GM13977 (cell line): Measurements from ENCODE around the gene FGD3.

ENCODE experiments used
- DNase-seq: peaks from one replicate; pipeline ENCODE4 v3.0.0; 2012; ENCODE audit warnings: low spot score
- CTCF ChIP-seq: IDR thresholded peaks from 2 replicates; pipeline ENCODE4 v1.5.1; 2012; ENCODE audit warnings: mild to moderate bottlenecking, control low read depth; ENCODE audit not compliant: insufficient read depth; ENCODE audit errors: extremely low read depth, missing control alignments
- in situ Hi-C: fragments of 300-500 bp; cut with MboI; formaldehyde crosslinking; loops from one replicate; pipeline ENCODE4 v1.12.0; 2022; ENCODE audit warnings: low sequenced_read_pairs, low pct_unique_long_range_greater_than_20kb, mixed read lengths, inconsistent platforms; ENCODE audit not compliant: unreplicated experiment

Gene FGD3

GRCh38 chr9:92934321-92934720 lies 13.0 kb upstream of the FGD3 start:
- no peak for DNase-seq
- in situ Hi-C loops, result no loop called here
- no peak for TF ChIP-seq CTCF

GRCh38 chr9:92938025-92938424 lies 9.3 kb upstream of the FGD3 start:
- DNase-seq, result no peak
- TF ChIP-seq CTCF, result no peak
- in situ Hi-C loops, result no loop called here

- in situ Hi-C loops, result no loop called here
- no peak for TF ChIP-seq CTCF
- DNase-seq, result no peak
Observed at GRCh38 chr9:92941861-92942260, 5.5 kb upstream of the FGD3 start.

- in situ Hi-C loops, result no loop called here
- DNase-seq, result no peak
Observed at GRCh38 chr9:92942688-92943616, 4.4 kb upstream of the FGD3 start.

GRCh38 chr9:92944921-92945320 lies 2.4 kb upstream of the FGD3 start:
- in situ Hi-C loops, result no loop called here
- no peak for TF ChIP-seq CTCF
- no peak for DNase-seq

More at GRCh38 chr9:92942688-92943616, 4.4 kb upstream of the FGD3 start:
- TF ChIP-seq CTCF, result no peak

- no peak for TF ChIP-seq CTCF
- DNase-seq, result no peak
- in situ Hi-C loops, result no loop called here
Observed at GRCh38 chr9:92945796-92946195, 1.5 kb upstream of the FGD3 start.
